SK-N-SH (cell line): ENCODE results near the gene RNASE8. TPM values are rescaled to one million over a fixed set of nuclear protein-coding genes. Genes with fewer than 3 reads are reported as not detected.
A peak's percentile ranks its signal among the peaks of the same experiment; 100 is the strongest.

Experiments
- CHD2 ChIP-seq: fragments of 150-350 bp; IDR thresholded peaks from 2 replicates; pipeline ENCODE4 v1.6.1; 2018; ENCODE audit warnings: low read length; ENCODE audit not compliant: partially characterized antibody
- FOXM1 ChIP-seq: IDR thresholded peaks from 2 replicates; pipeline ENCODE4 v1.4.0; 2012; ENCODE audit warnings: low read depth, mild to moderate bottlenecking
- GABPA ChIP-seq: IDR thresholded peaks from 2 replicates; pipeline ENCODE4 v1.4.0; 2012; ENCODE audit warnings: low read depth, mild to moderate bottlenecking
- JUND ChIP-seq: IDR thresholded peaks from 2 replicates; pipeline ENCODE4 v1.4.0; 2012
- POLR2AphosphoS5 ChIP-seq: IDR thresholded peaks from 2 replicates; pipeline ENCODE4 v1.6.1; 2012; ENCODE audit warnings: low read depth, low read length
- RCOR1 ChIP-seq: fragments of 150-350 bp; IDR thresholded peaks from 2 replicates; pipeline ENCODE4 v1.6.1; 2017; ENCODE audit warnings: antibody characterized with exemption, low read length
- REST ChIP-seq: IDR thresholded peaks from 2 replicates; pipeline ENCODE4 v1.6.1; 2012; ENCODE audit warnings: mild to moderate bottlenecking, low read depth, low read length, moderate library complexity
- RFX5 ChIP-seq: IDR thresholded peaks from 2 replicates; pipeline ENCODE4 v1.6.1; 2012; ENCODE audit warnings: mild to moderate bottlenecking, improper control_type of control experiment, low read length
- SMC3 ChIP-seq: IDR thresholded peaks from 2 replicates; pipeline ENCODE4 v1.6.1; 2012; ENCODE audit warnings: low read depth, low read length, improper control_type of control experiment
- TAF1 ChIP-seq: IDR thresholded peaks from 2 replicates; pipeline ENCODE4 v1.6.1; 2012; ENCODE audit warnings: low read depth, mild to moderate bottlenecking, low read length, moderate library complexity, borderline replicate concordance
- TCF12 ChIP-seq: IDR thresholded peaks from 2 replicates; pipeline ENCODE4 v1.4.0; 2012
- USF1 ChIP-seq: IDR thresholded peaks from 2 replicates; pipeline ENCODE4 v1.4.0; 2012; ENCODE audit warnings: low read depth, borderline replicate concordance
- USF2 ChIP-seq: fragments of 150-350 bp; IDR thresholded peaks from 2 replicates; pipeline ENCODE4 v1.6.1; 2017; ENCODE audit warnings: antibody characterized with exemption, low read length, low read depth, borderline replicate concordance
- YY1 ChIP-seq: IDR thresholded peaks from 2 replicates; pipeline ENCODE4 v1.4.0; 2012; ENCODE audit warnings: low read depth, mild to moderate bottlenecking
- ZBTB33 ChIP-seq: IDR thresholded peaks from 2 replicates; pipeline ENCODE4 v1.4.0; 2012; ENCODE audit warnings: low read depth, borderline replicate concordance
- polyA plus RNA-seq, 3 experiments: library from polyadenylated mRNA; depleted of rRNA; stranded (reverse); fragments of >200 nt; gene quantifications; 2 replicates each; pipeline ENCODE4 v1.2.3, GENCODE V29; 2012

RNASE8 gene
- polyA plus RNA-seq, 1 of the 3 experiments (the other 2 are of a cell fraction) = not detected

- TF ChIP-seq POLR2AphosphoS5 (peak; percentile 80), GABPA (no peak), RFX5 (no peak), RCOR1 (peak; percentile 10; the same call in 1 of the 2 replicates), SMC3 (no peak), FOXM1 (no peak), TCF12 (no peak; the same call in none of the 2 replicates), USF1 (no peak), ZBTB33 (peak; percentile 97), JUND (no peak; the same call in none of the 2 replicates), USF2 (no peak), REST (no peak), TAF1 (no peak; the same call in 1 of the 2 replicates), CHD2 (peak; percentile 98), YY1 (peak; percentile 32)
These were observed 46.3 kb downstream of the RNASE8 start (continued) for GRCh38 chr14:21103710-21104447.
